Astrocyte of the cerebellum (primary cell): Measurements from ENCODE around the gene TSSK2.

ENCODE experiments used
- DNase-seq: peaks from one replicate; pipeline ENCODE4 v3.0.0-alpha.2; 2011; ENCODE audit warnings: low read depth
- H3K4me3 ChIP-seq: 2 replicates; pipeline ENCODE4 v1.5.1; 2011; ENCODE audit warnings: mild to moderate bottlenecking, low read depth, low read length, moderate library complexity
- CTCF ChIP-seq: IDR thresholded peaks from 2 replicates; pipeline ENCODE4 v1.5.1; 2012; ENCODE audit warnings: low read length, low read depth, moderate library complexity, mild to moderate bottlenecking; ENCODE audit errors: missing control alignments
- in situ Hi-C: cut with HindIII; loops from 2 replicates; pipeline ENCODE4 v1.10.0; 2017; ENCODE audit warnings: low sequenced_read_pairs

Gene TSSK2

GRCh38 chr22:19122752-19123492 is 8.2 kb upstream of the TSSK2 start:
- no peak for DNase-seq
- TF ChIP-seq CTCF, result no peak
- peak overlapping the region; percentile 43 for H3K4me3 ChIP-seq
- in situ Hi-C loops, result no loop called here

DNA sequence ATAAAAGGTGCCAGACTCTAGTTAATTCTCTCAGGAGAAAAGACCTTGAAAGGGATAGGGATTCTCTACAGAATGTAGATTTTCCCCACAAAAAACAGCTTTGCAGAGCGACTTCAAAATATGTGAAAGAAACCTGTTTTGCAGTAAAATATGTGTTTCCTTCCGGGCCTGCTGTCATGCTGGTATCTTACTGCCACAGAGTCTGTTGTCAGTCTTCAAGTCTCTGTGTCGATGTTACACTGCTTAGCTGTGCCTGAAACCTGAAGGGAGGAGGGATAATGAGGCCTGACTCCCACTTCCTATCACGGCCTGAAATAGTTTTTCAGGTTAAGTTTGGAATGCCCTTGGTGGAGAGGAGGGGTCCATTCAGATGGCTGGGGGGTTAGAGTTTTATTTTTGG is 7.2 kb upstream of the TSSK2 start:
- no peak for TF ChIP-seq CTCF
- no peak for DNase-seq
- H3K4me3 ChIP-seq, result no peak overlapping the region
- in situ Hi-C loops, result no loop called here

DNA sequence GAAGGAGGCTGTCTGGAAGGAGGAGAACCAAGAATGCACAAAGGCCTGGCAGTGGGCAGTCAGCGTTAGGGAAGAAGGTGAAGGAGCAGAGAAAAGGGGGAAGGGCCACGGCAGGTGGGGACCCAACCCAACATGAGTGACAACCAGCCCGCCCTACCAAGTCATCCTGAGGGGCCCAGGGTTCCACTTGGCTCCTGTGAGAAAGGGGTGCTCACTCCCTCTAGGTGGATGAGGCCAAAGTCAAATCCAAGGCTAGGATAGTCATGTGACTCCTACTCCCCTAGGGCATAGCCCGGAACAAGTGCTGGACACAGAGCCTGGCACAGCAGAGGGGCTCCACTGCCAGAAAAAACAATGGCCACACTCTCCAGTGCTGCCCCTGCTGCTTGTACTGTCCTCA is 6.7 kb upstream of the TSSK2 start:
- H3K4me3 ChIP-seq, result no peak overlapping the region
- no peak for DNase-seq
- TF ChIP-seq CTCF, result no peak
- in situ Hi-C loops, result no loop called here

DNA sequence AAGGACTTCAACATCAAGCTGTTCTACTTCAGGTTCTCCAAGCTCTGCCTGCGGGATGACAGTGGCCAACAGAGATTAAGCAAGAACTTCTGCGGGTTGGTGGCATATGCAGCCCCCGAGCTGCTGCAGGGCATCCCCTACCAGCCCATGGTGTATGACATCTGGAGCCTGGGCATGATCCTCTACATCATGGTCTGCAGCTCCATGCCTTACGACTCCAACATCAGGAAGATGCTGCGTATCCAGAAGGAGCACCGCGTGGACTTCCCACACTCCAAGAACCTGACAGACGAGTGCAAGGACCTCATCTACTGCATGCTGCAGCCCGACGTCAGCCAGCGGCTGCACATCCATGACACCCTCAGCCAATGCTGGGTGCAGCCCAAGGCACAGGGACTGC is 6.1 kb upstream of the TSSK2 start:
- DNase-seq, result no peak
- H3K4me3 ChIP-seq, result no peak overlapping the region
- no peak for TF ChIP-seq CTCF
- in situ Hi-C loops, result no loop called here

DNA sequence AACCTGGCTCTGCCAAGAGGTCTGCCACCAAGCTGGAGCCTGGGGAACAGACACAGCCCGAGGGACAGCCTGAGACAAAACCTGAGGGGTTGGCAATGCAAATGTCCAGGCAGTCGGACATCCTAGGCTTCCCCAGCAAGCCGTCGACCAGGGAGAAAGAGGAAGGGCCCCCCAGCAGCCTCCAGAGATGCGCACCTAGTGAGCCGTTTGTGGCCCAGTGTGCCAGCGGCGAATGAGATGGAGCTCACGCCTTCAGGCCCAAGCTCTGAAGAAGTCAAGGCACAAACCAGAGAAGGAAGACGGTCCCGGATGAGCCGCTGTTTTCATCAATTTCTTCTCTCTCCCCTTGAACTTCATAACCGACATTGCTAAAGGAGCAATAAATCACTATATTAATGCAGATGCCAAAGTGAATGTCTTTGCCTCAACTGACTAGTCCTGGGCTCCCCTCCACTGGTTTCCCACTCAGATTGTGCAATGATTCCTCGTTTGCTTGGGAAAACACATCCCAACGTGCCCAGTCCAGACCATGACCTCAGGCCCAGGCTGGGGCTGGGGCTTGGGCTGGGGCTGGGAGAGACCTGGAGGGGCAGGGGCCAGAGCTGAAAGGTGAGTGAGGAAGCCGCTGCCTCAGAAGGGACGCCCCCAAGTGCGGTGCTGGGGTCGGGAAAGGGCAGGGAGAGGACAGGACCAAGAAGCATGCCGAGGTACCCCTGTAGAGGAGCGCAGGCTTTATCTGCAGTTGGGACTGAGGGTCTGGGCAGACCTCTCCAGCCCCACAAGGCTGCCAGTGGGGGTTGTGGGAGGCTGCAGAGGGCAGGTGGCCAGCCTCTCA is 5.4 kb upstream of the TSSK2 start:
- in situ Hi-C loops, result no loop called here
- DNase-seq, result no peak
- no peak for TF ChIP-seq CTCF
- no peak overlapping the region for H3K4me3 ChIP-seq

GRCh38 chr22:19126309-19127273 is 4.5 kb upstream of the TSSK2 start:
- TF ChIP-seq CTCF, result no peak
- in situ Hi-C loops, result no loop called here
- no peak overlapping the region for H3K4me3 ChIP-seq
- no peak for DNase-seq
